PC-3 (cell line): ENCODE results near the gene GBA2. TPM values are rescaled to one million over a fixed set of nuclear protein-coding genes. Genes with fewer than 3 reads are reported as not detected.

ENCODE experiments used
- ATAC-seq: fragments of 200-7000 bp; cut with Tn5 transposase; 2 replicates; pipeline ENCODE4 v1.9.1; 2020; ENCODE audit warnings: mild to moderate bottlenecking, moderate library complexity
- BruUV-seq: library from RNA; stranded (reverse); fragments of 400-500 nt; replicated peaks from 2 replicates; lab custom pipeline; 2021; lab: Mats Ljungman, UMichigan
- CTCF ChIA-PET: fragments of 300-600 bp; sonication (Branson Sonifier 250); formaldehyde crosslinking; loops from one replicate; lab custom pipeline; 2022; ENCODE audit warnings: antibody characterized with exemption; lab: Charles Lee
- POLR2A ChIA-PET: fragments of 300-600 bp; sonication (Branson Sonifier 250); formaldehyde crosslinking; loops from one replicate; lab custom pipeline; 2022; ENCODE audit warnings: antibody characterized with exemption; ENCODE audit not compliant: unreplicated experiment; lab: Charles Lee
- DNase-seq: peaks from one replicate; pipeline ENCODE4 v3.0.0-alpha.2; 2015
- H2AFZ ChIP-seq: fragments of 300-600 bp; sonication (generic); 2 replicates; pipeline ENCODE4 v1.6.0; 2016; ENCODE audit warnings: antibody characterized with exemption, low read length
- H3F3A ChIP-seq: fragments of 300-600 bp; sonication (generic); one replicate; pipeline ENCODE4 v1.6.0; 2017; ENCODE audit warnings: antibody characterized with exemption, low read length, control low read depth, mild to moderate bottlenecking; ENCODE audit not compliant: unreplicated experiment
- H3K27ac ChIP-seq: fragments of 300-600 bp; sonication (generic); 2 replicates; pipeline ENCODE4 v1.5.1; 2016; ENCODE audit warnings: mild to moderate bottlenecking, low read length
- H3K27me3 ChIP-seq: fragments of 300-600 bp; sonication (generic); 2 replicates; pipeline ENCODE4 v1.6.1; 2016; ENCODE audit warnings: low read length, mixed read lengths
- H3K36me3 ChIP-seq: fragments of 300-600 bp; sonication (generic); 2 replicates; pipeline ENCODE4 v1.6.1; 2016; ENCODE audit warnings: low read depth, mixed run types, low read length, mixed read lengths
- H3K4me1 ChIP-seq: fragments of 300-600 bp; sonication (generic); 2 replicates; pipeline ENCODE4 v1.5.1; 2016; ENCODE audit warnings: low read length; ENCODE audit not compliant: insufficient read depth
- H3K4me2 ChIP-seq: fragments of 300-600 bp; sonication (generic); 2 replicates; pipeline ENCODE4 v1.6.0; 2016; ENCODE audit warnings: low read length
- H3K4me3 ChIP-seq: fragments of 300-600 bp; sonication (generic); 2 replicates; pipeline ENCODE4 v1.5.1; 2016; ENCODE audit warnings: mild to moderate bottlenecking, low read length, mixed read lengths
- H3K79me2 ChIP-seq: fragments of 300-600 bp; sonication (generic); 2 replicates; pipeline ENCODE4 v1.6.1; 2017; ENCODE audit warnings: low read length, mixed read lengths
- H3K9ac ChIP-seq: fragments of 300-600 bp; sonication (generic); 2 replicates; pipeline ENCODE4 v1.6.0; 2016; ENCODE audit warnings: mild to moderate bottlenecking, low read length
- H3K9me2 ChIP-seq: fragments of 300-600 bp; sonication (generic); replicated peaks from 2 replicates; pipeline ENCODE4 v1.6.1; 2016; ENCODE audit warnings: mixed run types, low read length, mixed read lengths
- H3K9me3 ChIP-seq: fragments of 300-600 bp; sonication (generic); 2 replicates; pipeline ENCODE4 v1.6.1; 2016; ENCODE audit warnings: low read length, mixed read lengths
- H4K20me1 ChIP-seq: fragments of 300-600 bp; sonication (generic); 2 replicates; pipeline ENCODE4 v1.6.1; 2016; ENCODE audit warnings: low read length, mixed read lengths
- EZH2 ChIP-seq: fragments of 300-600 bp; sonication (generic); IDR thresholded peaks from one replicate; pipeline ENCODE4 v1.6.1; 2017; ENCODE audit warnings: antibody characterized with exemption, mild to moderate bottlenecking, low read length; ENCODE audit not compliant: unreplicated experiment
- EZH2phosphoT487 ChIP-seq: fragments of 300-600 bp; sonication (generic); IDR thresholded peaks from 2 replicates; pipeline ENCODE4 v1.6.1; 2018; ENCODE audit warnings: mild to moderate bottlenecking, antibody characterized with exemption, low read length, borderline replicate concordance
- intact Hi-C: fragments of 100-400 bp; cut with micrococcal nuclease; formaldehyde crosslinking; loops from 2 replicates; pipeline ENCODE4 v1.9.0; 2023
- total RNA-seq: library from RNA; depleted of rRNA; stranded (reverse); fragments of >200 nt; gene quantifications from 2 replicates; pipeline ENCODE4 v1.2.3, GENCODE V29; 2014
- TF ChIP-seq, protein P1 (sequence below): fragments of 300-600 bp; sonication (generic); conservative IDR thresholded peaks from 2 replicates; pipeline ENCODE4 v1.5.1; 2017; ENCODE audit warnings: antibody characterized with exemption, low read depth, mild to moderate bottlenecking, low read length

GBA2 gene
- total RNA-seq, 1 experiment from 2014 or later, result 81.7 TPM

DNA sequence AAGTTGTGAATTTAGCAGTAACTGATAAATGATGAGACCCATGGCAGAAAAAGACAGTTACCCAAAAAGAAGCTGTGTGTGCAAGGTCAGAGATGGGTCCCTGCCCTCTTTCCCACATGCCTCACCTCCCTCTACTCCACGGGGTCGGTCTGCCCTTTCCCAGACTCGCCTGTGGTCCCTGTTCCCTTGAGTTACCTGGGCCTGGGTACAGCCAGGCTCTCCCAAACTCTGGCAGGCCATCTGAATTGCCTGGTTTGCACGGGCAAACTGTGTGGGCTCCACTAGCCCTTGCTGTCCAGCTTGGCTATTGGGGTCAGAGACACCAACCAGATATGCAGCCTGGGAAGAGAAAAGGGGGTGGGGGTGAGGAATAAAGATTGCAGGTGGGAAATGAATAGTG, 40.9 kb downstream of the GBA2 start:
- DNase-seq (no peak), ATAC-seq (no peak)
- H3K27me3 ChIP-seq, result no peaks in the 10 kb centered on the region
- BruUV-seq, result no TSS peak
- no peak overlapping the region for H3K9ac ChIP-seq
- no peak overlapping the region for H2AFZ ChIP-seq
- ChIA-PET POLR2A (no interaction called here), CTCF (no interaction called here)
- no peaks in the 10 kb centered on the region for H3F3A ChIP-seq
- H3K4me2 ChIP-seq, result no peak overlapping the region
- no peak overlapping the region for H3K4me3 ChIP-seq
- H3K4me1 ChIP-seq, result no peaks in the 10 kb centered on the region
- intact Hi-C loops, result no loop called here
- H3K9me2 ChIP-seq, result no peaks in the 10 kb centered on the region
- H4K20me1 ChIP-seq, result no peaks in the 10 kb centered on the region
- H3K9me3 ChIP-seq, result no peaks in the 10 kb centered on the region
- no peaks in the 10 kb centered on the region for H3K79me2 ChIP-seq
- TF ChIP-seq, protein P1, sequence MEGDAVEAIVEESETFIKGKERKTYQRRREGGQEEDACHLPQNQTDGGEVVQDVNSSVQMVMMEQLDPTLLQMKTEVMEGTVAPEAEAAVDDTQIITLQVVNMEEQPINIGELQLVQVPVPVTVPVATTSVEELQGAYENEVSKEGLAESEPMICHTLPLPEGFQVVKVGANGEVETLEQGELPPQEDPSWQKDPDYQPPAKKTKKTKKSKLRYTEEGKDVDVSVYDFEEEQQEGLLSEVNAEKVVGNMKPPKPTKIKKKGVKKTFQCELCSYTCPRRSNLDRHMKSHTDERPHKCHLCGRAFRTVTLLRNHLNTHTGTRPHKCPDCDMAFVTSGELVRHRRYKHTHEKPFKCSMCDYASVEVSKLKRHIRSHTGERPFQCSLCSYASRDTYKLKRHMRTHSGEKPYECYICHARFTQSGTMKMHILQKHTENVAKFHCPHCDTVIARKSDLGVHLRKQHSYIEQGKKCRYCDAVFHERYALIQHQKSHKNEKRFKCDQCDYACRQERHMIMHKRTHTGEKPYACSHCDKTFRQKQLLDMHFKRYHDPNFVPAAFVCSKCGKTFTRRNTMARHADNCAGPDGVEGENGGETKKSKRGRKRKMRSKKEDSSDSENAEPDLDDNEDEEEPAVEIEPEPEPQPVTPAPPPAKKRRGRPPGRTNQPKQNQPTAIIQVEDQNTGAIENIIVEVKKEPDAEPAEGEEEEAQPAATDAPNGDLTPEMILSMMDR, result no peak
- peaks cover 55% of the 10 kb centered on the region for H3K36me3 ChIP-seq
- H3K27ac ChIP-seq, result no peak overlapping the region

DNA sequence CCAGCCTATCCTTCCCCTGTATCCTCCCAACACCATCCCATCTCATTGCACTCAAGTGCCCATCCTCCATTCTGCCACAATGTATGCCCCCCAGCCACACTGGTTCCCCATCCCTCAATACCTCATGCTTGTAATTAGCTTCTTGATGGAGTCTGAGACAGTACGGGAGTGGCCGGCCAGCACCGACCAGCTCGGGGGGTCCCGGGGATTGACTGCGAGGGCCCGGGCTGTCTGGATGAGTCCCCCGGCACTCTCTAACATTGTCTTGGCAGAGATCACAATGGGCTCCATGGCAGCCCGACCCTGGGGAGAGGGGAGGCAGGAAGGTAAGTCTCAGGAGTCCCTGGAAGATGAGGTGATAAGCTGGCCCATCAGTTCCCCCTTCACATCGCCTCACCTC, 42.1 kb downstream of the GBA2 start:
- Histone ChIP-seq H3K36me3 (peaks cover 56% of the 10 kb centered on the region), H3K4me3 (no peak overlapping the region), H2AFZ (no peak overlapping the region), H3F3A (no peaks in the 10 kb centered on the region), H3K9ac (no peak overlapping the region), H3K4me1 (no peaks in the 10 kb centered on the region), H3K27ac (no peak overlapping the region), H4K20me1 (no peaks in the 10 kb centered on the region), H3K9me3 (no peaks in the 10 kb centered on the region), H3K27me3 (no peaks in the 10 kb centered on the region), H3K9me2 (no peaks in the 10 kb centered on the region), H3K79me2 (no peaks in the 10 kb centered on the region), H3K4me2 (no peak overlapping the region)
- TF ChIP-seq EZH2phosphoT487 (no peak), EZH2 (no peak)
- TF ChIP-seq, protein P1, result no peak
- BruUV-seq, result no TSS peak
- ChIA-PET CTCF (no interaction called here), POLR2A (no interaction called here)
- intact Hi-C loops, result no loop called here
- no peak for DNase-seq
- no peak for ATAC-seq

DNA sequence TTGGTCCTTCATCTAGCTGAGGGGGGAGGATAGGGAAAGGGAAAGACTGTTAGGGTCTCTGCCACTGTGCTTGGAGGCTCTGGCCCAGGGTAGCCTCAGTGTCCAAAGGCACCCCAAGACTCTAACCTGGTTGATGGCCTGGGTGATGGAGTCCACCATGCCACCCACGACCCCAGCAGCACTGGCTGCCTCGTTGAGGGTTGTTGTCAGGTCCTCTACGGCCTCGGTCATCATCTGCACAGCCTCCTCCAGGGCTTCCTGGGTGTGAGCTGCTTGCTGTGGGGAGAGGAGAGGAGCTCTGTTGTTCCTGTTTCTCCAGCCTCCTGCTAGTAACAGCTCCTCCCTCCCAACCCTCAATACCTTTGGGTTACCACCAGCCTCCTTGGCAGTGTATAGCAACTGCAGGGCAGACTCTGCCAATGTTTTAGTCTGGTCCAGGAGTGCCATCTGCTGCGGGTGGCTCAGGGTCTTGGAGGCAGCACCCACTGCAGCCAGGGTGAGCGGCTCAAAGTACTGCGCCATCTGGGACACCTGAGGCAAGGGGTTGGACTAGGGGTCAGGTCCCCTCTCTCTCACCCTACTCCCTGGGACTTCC, 43.1 kb downstream of the GBA2 start:
- no peak for TF ChIP-seq EZH2
- TF ChIP-seq EZH2phosphoT487, result no peak
- TF ChIP-seq, protein P1, result no peak
- Histone ChIP-seq H3K9ac (no peak overlapping the region), H4K20me1 (no peaks in the 10 kb centered on the region), H3K4me1 (no peaks in the 10 kb centered on the region), H3K36me3 (peaks cover 61% of the 10 kb centered on the region), H2AFZ (no peak overlapping the region), H3K27ac (no peak overlapping the region), H3K79me2 (no peaks in the 10 kb centered on the region), H3K9me2 (no peaks in the 10 kb centered on the region), H3F3A (no peaks in the 10 kb centered on the region), H3K4me3 (no peak overlapping the region), H3K27me3 (no peaks in the 10 kb centered on the region), H3K9me3 (no peaks in the 10 kb centered on the region), H3K4me2 (no peak overlapping the region)
- CTCF ChIA-PET, result no interaction called here
- POLR2A ChIA-PET, result no interaction called here
- ATAC-seq, result no peak
- TSS peak; percentile 43 for BruUV-seq
- no peak for DNase-seq
- intact Hi-C loops, result no loop called here
